Progenitor cell of endocrine pancreas (in vitro differentiated cells): ENCODE results near the gene RHOT1. TPM values are rescaled to one million over a fixed set of nuclear protein-coding genes. Genes with fewer than 3 reads are reported as not detected.

ENCODE experiments used
- DNase-seq: peaks from one replicate; pipeline ENCODE4 v3.0.0; 2021; ENCODE audit warnings: low spot score; ENCODE audit not compliant: unreplicated experiment
- H3K27ac Mint-ChIP-seq: 2 replicates; pipeline ENCODE4 v1.8.0; 2021; ENCODE audit warnings: mild to moderate bottlenecking, moderate library complexity, mixed read lengths
- H3K27me3 Mint-ChIP-seq: 2 replicates; pipeline ENCODE4 v1.8.0; 2021; ENCODE audit warnings: mixed read lengths
- H3K36me3 Mint-ChIP-seq: 2 replicates; pipeline ENCODE4 v1.8.0; 2022; ENCODE audit warnings: mixed read lengths; ENCODE audit not compliant: insufficient read depth
- H3K4me1 Mint-ChIP-seq: 2 replicates; pipeline ENCODE4 v1.8.0; 2021; ENCODE audit warnings: low read depth, mixed read lengths
- H3K4me3 Mint-ChIP-seq: 2 replicates; pipeline ENCODE4 v1.8.0; 2021; ENCODE audit warnings: low read depth, mild to moderate bottlenecking, moderate library complexity, mixed read lengths
- H3K9me3 Mint-ChIP-seq: 2 replicates; pipeline ENCODE4 v1.8.0; 2021; ENCODE audit warnings: low read depth, mixed read lengths
- CTCF ChIP-seq: fragments of 200-600 bp; sonication (generic); IDR thresholded peaks from one replicate; pipeline ENCODE4 v1.5.0; 2021; ENCODE audit warnings: antibody characterized with exemption, mild to moderate bottlenecking; ENCODE audit not compliant: unreplicated experiment
- total RNA-seq: library from RNA; stranded (reverse); gene quantifications from 2 replicates; pipeline ENCODE4 v1.2.1, GENCODE V29; 2021

RHOT1 gene
- total RNA-seq, 1 donor from 2014 or later, result 33.1 TPM

DNA sequence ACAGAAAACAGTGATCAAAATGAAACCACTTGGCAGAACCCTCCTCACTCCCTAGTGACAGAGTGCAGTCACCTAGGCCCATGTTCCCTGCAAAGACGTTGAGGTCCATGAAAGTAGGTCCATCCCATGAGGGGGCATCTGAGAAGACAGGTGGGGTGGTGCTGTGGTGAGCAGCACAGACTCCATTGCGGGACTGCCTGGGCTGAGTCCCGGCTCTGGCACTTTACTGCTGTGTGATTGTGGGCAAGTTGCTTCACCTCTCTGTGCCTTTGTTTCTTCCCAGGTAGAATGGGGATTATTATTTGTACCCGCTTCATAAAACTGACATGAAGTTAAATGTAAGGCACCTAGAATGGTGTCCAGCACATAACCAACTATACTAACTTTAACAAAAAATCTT, 23.5 kb upstream of the RHOT1 start:
- Mint-ChIP-seq H3K27me3 (peaks cover 10% of the 10 kb centered on the region), H3K9me3 (no peaks in the 10 kb centered on the region), H3K4me3 (no peak overlapping the region), H3K36me3 (no peaks in the 10 kb centered on the region), H3K4me1 (peaks cover 2% of the 10 kb centered on the region), H3K27ac (no peak overlapping the region)
- no peak for DNase-seq
- TF ChIP-seq CTCF, result no peak

DNA sequence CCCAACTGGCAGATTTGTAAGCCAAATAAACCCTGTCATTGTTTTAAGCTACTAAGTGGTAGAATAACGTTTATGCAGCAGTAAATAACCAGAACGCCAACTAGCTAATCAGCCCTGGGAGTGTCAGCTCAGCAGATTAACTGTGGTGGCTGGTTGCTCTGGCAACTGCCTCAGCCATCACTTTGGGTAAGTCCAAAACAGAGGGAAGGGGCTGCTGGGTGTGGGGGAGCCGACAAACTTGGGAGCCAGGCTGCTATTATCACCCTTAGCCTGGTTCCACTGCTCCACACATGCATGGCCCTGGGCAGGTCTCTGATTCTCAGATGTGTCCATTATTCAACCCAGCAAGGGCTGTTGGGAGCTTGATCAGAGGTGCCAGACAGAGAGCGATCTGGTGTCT, 22.2 kb upstream of the RHOT1 start:
- no peak overlapping the region for H3K27ac Mint-ChIP-seq
- DNase-seq, result no peak
- TF ChIP-seq CTCF, result no peak
- H3K36me3 Mint-ChIP-seq, result no peaks in the 10 kb centered on the region
- no peaks in the 10 kb centered on the region for H3K9me3 Mint-ChIP-seq
- peaks cover 3% of the 10 kb centered on the region for H3K4me1 Mint-ChIP-seq
- no peak overlapping the region for H3K4me3 Mint-ChIP-seq
- peaks cover 12% of the 10 kb centered on the region for H3K27me3 Mint-ChIP-seq

DNA sequence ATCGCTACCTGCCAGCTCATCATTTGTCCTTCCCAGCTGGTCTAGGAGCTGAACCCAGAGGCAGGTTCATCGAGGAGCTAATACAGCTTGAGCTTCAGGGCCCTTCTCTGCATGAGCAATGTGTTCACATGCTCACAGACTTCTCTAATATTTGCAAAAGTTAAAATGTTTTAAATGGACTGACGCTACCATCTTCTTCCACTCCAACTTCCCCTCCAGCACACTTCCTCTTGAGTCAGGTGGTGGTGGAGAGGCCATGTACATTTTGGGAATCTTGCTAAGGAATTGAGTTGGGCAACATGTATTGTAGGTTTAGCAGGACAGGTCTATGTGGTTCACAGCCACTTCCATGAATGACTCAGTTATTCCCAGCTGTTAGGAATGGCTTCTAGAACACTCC, 21.6 kb upstream of the RHOT1 start:
- H3K36me3 Mint-ChIP-seq, result no peaks in the 10 kb centered on the region
- peaks cover 17% of the 10 kb centered on the region for H3K27me3 Mint-ChIP-seq
- no peak for TF ChIP-seq CTCF
- peaks cover 5% of the 10 kb centered on the region for H3K4me1 Mint-ChIP-seq
- H3K27ac Mint-ChIP-seq, result no peak overlapping the region
- no peaks in the 10 kb centered on the region for H3K9me3 Mint-ChIP-seq
- H3K4me3 Mint-ChIP-seq, result no peak overlapping the region
- DNase-seq, result no peak

- no peak overlapping the region for H3K27ac Mint-ChIP-seq
- H3K36me3 Mint-ChIP-seq, result no peaks in the 10 kb centered on the region
- no peak overlapping the region for H3K4me3 Mint-ChIP-seq
- peaks cover 7% of the 10 kb centered on the region for H3K4me1 Mint-ChIP-seq
- no peaks in the 10 kb centered on the region for H3K9me3 Mint-ChIP-seq
- DNase-seq, result no peak
- peaks cover 18% of the 10 kb centered on the region for H3K27me3 Mint-ChIP-seq
- no peak for TF ChIP-seq CTCF
Observed at GRCh38 chr17:32123782-32124181, 18.5 kb upstream of the RHOT1 start.

GRCh38 chr17:32124985-32125847, 17.1 kb upstream of the RHOT1 start:
- Mint-ChIP-seq H3K4me1 (peaks cover 13% of the 10 kb centered on the region), H3K4me3 (no peak overlapping the region), H3K9me3 (no peaks in the 10 kb centered on the region), H3K27ac (no peak overlapping the region), H3K27me3 (peaks cover 21% of the 10 kb centered on the region), H3K36me3 (no peaks in the 10 kb centered on the region)
- no peak for DNase-seq
- no peak for TF ChIP-seq CTCF
